ENCODE data around the gene TRAPPC14. TPM values are rescaled to one million over a fixed set of nuclear protein-coding genes. Genes with fewer than 3 reads are reported as not detected.

The TRAPPC14 gene
- total and polyA plus RNA-seq, 2 of the 13 experiments (the other 11 are each of a cell fraction or from before 2014, with no cell fraction given), result 4.7 to 9.6 TPM

DNA sequence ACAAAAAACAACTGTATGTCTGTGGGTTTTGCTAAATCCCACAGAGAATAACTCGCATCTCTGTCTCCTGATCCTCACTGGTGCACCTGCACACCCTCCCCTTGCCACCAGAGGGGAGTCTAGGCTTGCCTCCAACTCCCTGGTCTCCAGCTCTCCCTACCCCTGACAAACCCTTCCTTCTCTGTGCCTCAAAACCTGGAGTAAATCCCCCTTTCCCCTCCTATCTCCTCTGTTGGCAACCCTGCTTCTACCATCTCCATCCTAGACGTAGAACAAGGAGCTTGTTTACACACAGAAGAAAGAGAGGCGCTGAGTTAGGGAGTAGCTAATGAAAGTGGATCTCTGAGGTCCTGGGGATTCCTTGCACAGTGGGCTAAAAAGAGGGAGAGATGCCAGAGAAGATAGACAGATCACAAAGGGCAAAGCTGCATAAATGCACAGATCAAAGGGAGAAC is 25.8 kb downstream of the TRAPPC14 start (continued):
- TF ChIP-seq, protein P1, sequence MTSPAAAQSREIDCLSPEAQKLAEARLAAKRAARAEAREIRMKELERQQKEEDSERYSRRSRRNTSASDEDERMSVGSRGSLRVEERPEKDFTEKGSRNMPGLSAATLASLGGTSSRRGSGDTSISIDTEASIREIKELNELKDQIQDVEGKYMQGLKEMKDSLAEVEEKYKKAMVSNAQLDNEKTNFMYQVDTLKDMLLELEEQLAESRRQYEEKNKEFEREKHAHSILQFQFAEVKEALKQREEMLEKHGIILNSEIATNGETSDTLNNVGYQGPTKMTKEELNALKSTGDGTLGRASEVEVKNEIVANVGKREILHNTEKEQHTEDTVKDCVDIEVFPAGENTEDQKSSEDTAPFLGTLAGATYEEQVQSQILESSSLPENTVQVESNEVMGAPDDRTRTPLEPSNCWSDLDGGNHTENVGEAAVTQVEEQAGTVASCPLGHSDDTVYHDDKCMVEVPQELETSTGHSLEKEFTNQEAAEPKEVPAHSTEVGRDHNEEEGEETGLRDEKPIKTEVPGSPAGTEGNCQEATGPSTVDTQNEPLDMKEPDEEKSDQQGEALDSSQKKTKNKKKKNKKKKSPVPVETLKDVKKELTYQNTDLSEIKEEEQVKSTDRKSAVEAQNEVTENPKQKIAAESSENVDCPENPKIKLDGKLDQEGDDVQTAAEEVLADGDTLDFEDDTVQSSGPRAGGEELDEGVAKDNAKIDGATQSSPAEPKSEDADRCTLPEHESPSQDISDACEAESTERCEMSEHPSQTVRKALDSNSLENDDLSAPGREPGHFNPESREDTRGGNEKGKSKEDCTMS (CRISPR knock-in tag; conservative IDR thresholded peaks at IDR 0.05), result no peak
- TF ChIP-seq ZNF557 (CRISPR knock-in tag; IDR thresholded peaks at IDR 0.05) (no peak), ZNF644 (CRISPR knock-in tag; IDR thresholded peaks at IDR 0.05; ENCODE audit: low read depth) (no peak)

DNA sequence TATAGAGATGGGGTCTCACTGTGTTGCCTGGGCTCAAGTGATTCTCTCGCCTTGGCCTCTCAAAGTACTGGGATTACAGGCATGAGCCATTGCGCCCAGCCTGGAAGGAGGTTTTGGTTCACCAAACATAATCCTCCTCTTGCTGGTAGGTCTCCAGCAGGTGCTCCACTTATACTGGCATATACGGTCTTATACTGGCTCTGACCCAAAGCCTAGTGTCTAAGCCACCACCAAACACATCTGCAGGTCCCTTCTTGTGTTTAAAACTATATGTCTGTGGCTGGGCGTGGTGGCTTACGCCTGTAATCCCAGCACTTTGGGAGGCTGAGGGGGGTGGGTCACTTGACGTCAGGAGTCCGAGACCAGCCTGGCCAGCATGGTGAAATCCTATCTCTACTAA is 26.4 kb downstream of the TRAPPC14 start:
- Histone ChIP-seq H3K79me2 (ENCODE audit: insufficient read depth, low read length) (no peaks in the 10 kb centered on the region), H3K4me2 (ENCODE audit: low read depth, low read length) (no peak overlapping the region; the same call in 1 of the 2 replicates), H2AFZ (ENCODE audit: low read length) (no peak overlapping the region), H3K9ac (ENCODE audit: insufficient read depth, low read depth, low read length) (no peak overlapping the region), H3K9me3 (ENCODE audit: low read length) (no peaks in the 10 kb centered on the region), H3K27me3 (ENCODE audit: control insufficient read depth in 1 of 2, insufficient read depth in 2 of 2, low read length in 2 of 2) (no peaks in the 10 kb centered on the region), H3K4me3 (replicated peaks in 1 of 3; ENCODE audit: insufficient read depth in 1 of 3, low read depth in 2 of 3, low read length in 3 of 3) (no peak overlapping the region), H3K4me1 (ENCODE audit: insufficient read depth, low read length) (peaks cover 31% of the 10 kb centered on the region), H3K27ac (ENCODE audit: extremely low read length, insufficient read depth, low read length) (no peak overlapping the region), H3K36me3 (replicated peaks in 1 of 2; ENCODE audit: control insufficient read depth in 1 of 2, insufficient read depth in 2 of 2, low read length in 2 of 2) (no peaks in the 10 kb centered on the region), H4K20me1 (ENCODE audit: insufficient read depth, low read length) (no peaks in the 10 kb centered on the region)
- in situ Hi-C loops (cut with HindIII; ENCODE audit: extremely low pct_ligation_motif_present, low pct_unique_long_range_greater_than_20kb), result loop anchor here (5.0 kb wide), 1 partner anchor 80 kb away; no protein-coding TSS in a partner anchor
- DNase-seq (ENCODE audit: low spot score) (no peak), ATAC-seq (no peak), FAIRE-seq (no peak)
- CTCF ChIA-PET (ENCODE audit: low intra/inter-chr PET ratio, low total read pairs), result interaction anchor here (1.1 to 1.9 kb wide), 3 partner anchors 9 to 85 kb away, joined by 3 to 17 read pairs (median 3); no protein-coding TSS in a partner anchor
- intact Hi-C loops (cut with micrococcal nuclease; ENCODE audit: unreplicated experiment), result loop anchor here (2.0 kb wide), 1 partner anchor 85 kb away; no protein-coding TSS in a partner anchor
- no peak for TF ChIP-seq SCMH1 (CRISPR knock-in tag; IDR thresholded peaks at IDR 0.05; ENCODE audit: borderline replicate concordance)
- TF ChIP-seq ZNF296 (CRISPR knock-in tag; conservative IDR thresholded peaks at IDR 0.05), result no peak
- TF ChIP-seq ZNF432 (CRISPR knock-in tag; IDR thresholded peaks at IDR 0.05; ENCODE audit: borderline replicate concordance), result no peak
- no peak for TF ChIP-seq ZSCAN22 (CRISPR knock-in tag; IDR thresholded peaks at IDR 0.05)
- no peak for TF ChIP-seq ZNF816 (CRISPR knock-in tag; IDR thresholded peaks at IDR 0.05; ENCODE audit: borderline replicate concordance)
- TF ChIP-seq MLLT10 (CRISPR knock-in tag; IDR thresholded peaks at IDR 0.05), result no peak
- no peak for TF ChIP-seq RFX5 (IDR thresholded peaks at IDR 0.05; ENCODE audit: low read depth, low read length)
- TF ChIP-seq ZNF737 (CRISPR knock-in tag; IDR thresholded peaks at IDR 0.05; ENCODE audit: borderline replicate concordance), result no peak
- TF ChIP-seq SALL1 (CRISPR knock-in tag; IDR thresholded peaks at IDR 0.05), result no peak
- TF ChIP-seq ZNF83 (CRISPR knock-in tag; IDR thresholded peaks at IDR 0.05; ENCODE audit: borderline replicate concordance), result no peak
- TF ChIP-seq ZNF234 (CRISPR knock-in tag; conservative IDR thresholded peaks at IDR 0.05), result no peak
- TF ChIP-seq HNRNPH1 (optimal IDR thresholded peaks at IDR 0.05; ENCODE audit: low read depth, low read length), result no peak
- TF ChIP-seq, protein P2, sequence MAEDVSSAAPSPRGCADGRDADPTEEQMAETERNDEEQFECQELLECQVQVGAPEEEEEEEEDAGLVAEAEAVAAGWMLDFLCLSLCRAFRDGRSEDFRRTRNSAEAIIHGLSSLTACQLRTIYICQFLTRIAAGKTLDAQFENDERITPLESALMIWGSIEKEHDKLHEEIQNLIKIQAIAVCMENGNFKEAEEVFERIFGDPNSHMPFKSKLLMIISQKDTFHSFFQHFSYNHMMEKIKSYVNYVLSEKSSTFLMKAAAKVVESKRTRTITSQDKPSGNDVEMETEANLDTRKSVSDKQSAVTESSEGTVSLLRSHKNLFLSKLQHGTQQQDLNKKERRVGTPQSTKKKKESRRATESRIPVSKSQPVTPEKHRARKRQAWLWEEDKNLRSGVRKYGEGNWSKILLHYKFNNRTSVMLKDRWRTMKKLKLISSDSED (CRISPR knock-in tag; IDR thresholded peaks at IDR 0.05), result no peak
- TF ChIP-seq FOXP1 (IDR thresholded peaks at IDR 0.05), result no peak
- TF ChIP-seq FOXP1 (CRISPR knock-in tag; IDR thresholded peaks at IDR 0.05), result no peak
- no TSS peak for BruUV-seq (replicated peaks)
- POLR2A ChIA-PET, result interaction anchor here (1.0 to 1.7 kb wide), 3 partner anchors 17 to 85 kb away, joined by 3 to 6 read pairs (median 4); partner anchors contain the start of genes AP4M1 and LAMTOR4
- 55% methylated on average over 7 of the region's 7 CpGs for WGBS (ENCODE audit: low lambda C conversion rate)

All from HepG2 (cell line).